HepG2 (cell line): ENCODE results near the gene ALB. TPM values are rescaled to one million over a fixed set of nuclear protein-coding genes. Genes with fewer than 3 reads are reported as not detected.

Experiments used
- HNF1B ChIP-seq: sonication (generic); formaldehyde crosslinking; IDR thresholded peaks from 2 replicates; pipeline ENCODE4 v1.5.1; 2020; ENCODE audit warnings: mild to moderate bottlenecking, moderate library complexity, missing genetic modification reagents
- JDP2 ChIP-seq: sonication (generic); formaldehyde crosslinking; IDR thresholded peaks from 2 replicates; pipeline ENCODE4 v1.8.1; 2022; ENCODE audit warnings: missing genetic modification reagents, borderline replicate concordance
- KAT8 ChIP-seq: IDR thresholded peaks from 2 replicates; pipeline ENCODE4 v1.6.1; 2016; ENCODE audit warnings: missing genetic modification reagents, missing compliant biosample characterization
- LCORL ChIP-seq, 2 experiments: fragments of 450-650 bp in 1 of 2; sonication (generic) in 1 of 2; formaldehyde crosslinking in 1 of 2; IDR thresholded peaks; 2 replicates each; pipeline versions ENCODE4 v1.5.0 to v1.6.1; 2017 to 2020; ENCODE audit warnings: antibody characterized with exemption in 1 of 2, missing genetic modification reagents in 1 of 2
- MTF2 ChIP-seq: sonication (generic); formaldehyde crosslinking; IDR thresholded peaks from 2 replicates; pipeline ENCODE4 v1.5.0; 2020; ENCODE audit warnings: missing genetic modification reagents, borderline replicate concordance
- NR2F2 ChIP-seq: IDR thresholded peaks from 2 replicates; pipeline ENCODE4 v1.6.1; 2012; ENCODE audit warnings: low read depth, inconsistent platforms, borderline replicate concordance
- NR2F6 ChIP-seq, 2 experiments: IDR thresholded peaks; 2 replicates each; pipeline ENCODE4 v1.6.1; 2016; ENCODE audit warnings: antibody characterized with exemption in 1 of 2, mild to moderate bottlenecking in 1 of 2
- TFDP1 ChIP-seq: IDR thresholded peaks from 2 replicates; pipeline ENCODE4 v1.6.1; 2016; ENCODE audit warnings: missing compliant biosample characterization, missing genetic modification reagents, borderline replicate concordance
- YEATS4 ChIP-seq: sonication (generic); formaldehyde crosslinking; IDR thresholded peaks from 2 replicates; pipeline ENCODE4 v1.4.0; 2020; ENCODE audit warnings: missing genetic modification reagents, borderline replicate concordance
- ZBTB26 ChIP-seq: IDR thresholded peaks from 2 replicates; pipeline ENCODE4 v1.6.1; 2016; ENCODE audit warnings: missing compliant biosample characterization, missing genetic modification reagents, borderline replicate concordance
- ZNF12 ChIP-seq: sonication (generic); formaldehyde crosslinking; IDR thresholded peaks from 2 replicates; pipeline ENCODE4 v1.5.0; 2020; ENCODE audit warnings: missing genetic modification reagents
- ZNF24 ChIP-seq: fragments of 450-650 bp; IDR thresholded peaks from 2 replicates; pipeline ENCODE4 v1.6.1; 2017; ENCODE audit warnings: antibody characterized with exemption, mild to moderate bottlenecking
- ZNF292 ChIP-seq: sonication (generic); formaldehyde crosslinking; IDR thresholded peaks from 2 replicates; pipeline ENCODE4 v1.8.1; 2022; ENCODE audit warnings: mild to moderate bottlenecking, low read depth, missing genetic modification reagents, borderline replicate concordance
- ZNF335 ChIP-seq: sonication (generic); formaldehyde crosslinking; IDR thresholded peaks from 2 replicates; pipeline ENCODE4 v1.4.0; 2020; ENCODE audit warnings: missing genetic modification reagents
- ZNF484 ChIP-seq: sonication (generic); formaldehyde crosslinking; IDR thresholded peaks from 2 replicates; pipeline ENCODE4 v1.5.1; 2020; ENCODE audit warnings: mild to moderate bottlenecking, low read depth, missing genetic modification reagents, borderline replicate concordance
- ZNF580 ChIP-seq: IDR thresholded peaks from 2 replicates; pipeline ENCODE4 v1.6.1; 2016; ENCODE audit warnings: low read depth, borderline replicate concordance
- ZNF605 ChIP-seq: sonication (generic); formaldehyde crosslinking; IDR thresholded peaks from 2 replicates; pipeline ENCODE4 v1.8.0; 2022; ENCODE audit warnings: mild to moderate bottlenecking, missing genetic modification reagents
- polyA plus RNA-seq, 8 experiments: library from polyadenylated mRNA; depleted of rRNA in 3 of 8; stranded (reverse) in 7 of 8; unstranded in 1 of 8; fragments of >200 nt; fragmentation: Illumina TruSeq in 4 of 8; extraction: Trizol in 4 of 8; gene quantifications; 2 replicates each; pipeline versions ENCODE4 v1.2.1 to v1.2.3, GENCODE V29; 2011 to 2016; ENCODE audit warnings: low read depth in 4 of 8, missing spikeins in 1 of 8, mixed read lengths in 1 of 8; ENCODE audit not compliant: insufficient read depth in 1 of 8
- total RNA-seq, 5 experiments: library from RNA; depleted of rRNA; stranded (reverse); fragments of >200 nt; fragmentation: Illumina TruSeq; extraction: Trizol; gene quantifications; 2 replicates each; pipeline ENCODE4 v1.2.3, GENCODE V29; 2016; ENCODE audit warnings: low read depth in 1 of 5
- TF ChIP-seq, protein P1 (sequence below): sonication (generic); formaldehyde crosslinking; IDR thresholded peaks from 2 replicates; pipeline ENCODE4 v1.5.0; 2020; ENCODE audit warnings: missing genetic modification reagents
- TF ChIP-seq, protein P2 (sequence below): sonication (generic); formaldehyde crosslinking; IDR thresholded peaks from 2 replicates; pipeline ENCODE4 v1.5.1; 2020; ENCODE audit warnings: missing genetic modification reagents, mild to moderate bottlenecking, borderline replicate concordance
- TF ChIP-seq, protein P3 (sequence below): sonication (generic); formaldehyde crosslinking; IDR thresholded peaks from 2 replicates; pipeline ENCODE4 v1.8.0; 2022; ENCODE audit warnings: mild to moderate bottlenecking, missing genetic modification reagents
- TF ChIP-seq, protein P4 (sequence below): IDR thresholded peaks from 2 replicates; pipeline ENCODE4 v1.6.1; 2016; ENCODE audit warnings: missing genetic modification reagents, missing compliant biosample characterization

Gene ALB
- total and polyA plus RNA-seq, 2 of the 13 experiments (the other 11 are each of a cell fraction or from before 2014, with no cell fraction given), result 22,259 to 22,625 TPM

GRCh38 chr4:73375328-73375741 is 28.8 kb upstream of the ALB start (continued):
- TF ChIP-seq ZBTB26 (CRISPR knock-in tag) (peak; percentile 70; the same call in 1 of the 2 replicates), KAT8 (CRISPR knock-in tag) (peak; percentile 73; the same call in 1 of the 2 replicates), ZNF484 (CRISPR knock-in tag) (no peak), HNF1B (CRISPR knock-in tag) (peak; percentile 85), ZNF12 (0 out of 2 replicates have a peak, but pooled peaks have one; percentile 30), LCORL (IDR thresholded peaks at IDR 0.05) (no peak), LCORL (CRISPR knock-in tag; IDR thresholded peaks at IDR 0.05) (peak; percentile 73), ZNF24 (no peak), NR2F6 (IDR thresholded peaks at IDR 0.05) (peak; percentile 94), NR2F6 (CRISPR knock-in tag; IDR thresholded peaks at IDR 0.05) (peak; percentile 92), ZNF335 (0 out of 2 replicates have a peak, but pooled peaks have one; percentile 33), MTF2 (CRISPR knock-in tag) (no peak), TFDP1 (CRISPR knock-in tag) (peak; percentile 61; the same call in 1 of the 2 replicates), YEATS4 (peak; percentile 31; the same call in 1 of the 2 replicates), ZNF580 (CRISPR knock-in tag) (peak; percentile 73; the same call in 1 of the 2 replicates), JDP2 (no peak), ZNF292 (CRISPR knock-in tag) (no peak), NR2F2 (peak; percentile 93), ZNF605 (CRISPR knock-in tag) (0 out of 2 replicates have a peak, but pooled peaks have one; percentile 20)
- TF ChIP-seq, protein P1, sequence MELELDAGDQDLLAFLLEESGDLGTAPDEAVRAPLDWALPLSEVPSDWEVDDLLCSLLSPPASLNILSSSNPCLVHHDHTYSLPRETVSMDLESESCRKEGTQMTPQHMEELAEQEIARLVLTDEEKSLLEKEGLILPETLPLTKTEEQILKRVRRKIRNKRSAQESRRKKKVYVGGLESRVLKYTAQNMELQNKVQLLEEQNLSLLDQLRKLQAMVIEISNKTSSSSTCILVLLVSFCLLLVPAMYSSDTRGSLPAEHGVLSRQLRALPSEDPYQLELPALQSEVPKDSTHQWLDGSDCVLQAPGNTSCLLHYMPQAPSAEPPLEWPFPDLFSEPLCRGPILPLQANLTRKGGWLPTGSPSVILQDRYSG, result no peak
- TF ChIP-seq, protein P2, sequence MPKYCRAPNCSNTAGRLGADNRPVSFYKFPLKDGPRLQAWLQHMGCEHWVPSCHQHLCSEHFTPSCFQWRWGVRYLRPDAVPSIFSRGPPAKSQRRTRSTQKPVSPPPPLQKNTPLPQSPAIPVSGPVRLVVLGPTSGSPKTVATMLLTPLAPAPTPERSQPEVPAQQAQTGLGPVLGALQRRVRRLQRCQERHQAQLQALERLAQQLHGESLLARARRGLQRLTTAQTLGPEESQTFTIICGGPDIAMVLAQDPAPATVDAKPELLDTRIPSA, result no peak
- TF ChIP-seq, protein P3, sequence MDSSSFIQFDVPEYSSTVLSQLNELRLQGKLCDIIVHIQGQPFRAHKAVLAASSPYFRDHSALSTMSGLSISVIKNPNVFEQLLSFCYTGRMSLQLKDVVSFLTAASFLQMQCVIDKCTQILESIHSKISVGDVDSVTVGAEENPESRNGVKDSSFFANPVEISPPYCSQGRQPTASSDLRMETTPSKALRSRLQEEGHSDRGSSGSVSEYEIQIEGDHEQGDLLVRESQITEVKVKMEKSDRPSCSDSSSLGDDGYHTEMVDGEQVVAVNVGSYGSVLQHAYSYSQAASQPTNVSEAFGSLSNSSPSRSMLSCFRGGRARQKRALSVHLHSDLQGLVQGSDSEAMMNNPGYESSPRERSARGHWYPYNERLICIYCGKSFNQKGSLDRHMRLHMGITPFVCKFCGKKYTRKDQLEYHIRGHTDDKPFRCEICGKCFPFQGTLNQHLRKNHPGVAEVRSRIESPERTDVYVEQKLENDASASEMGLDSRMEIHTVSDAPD, result peak; percentile 75; the same call in 1 of the 2 replicates
- TF ChIP-seq, protein P4, sequence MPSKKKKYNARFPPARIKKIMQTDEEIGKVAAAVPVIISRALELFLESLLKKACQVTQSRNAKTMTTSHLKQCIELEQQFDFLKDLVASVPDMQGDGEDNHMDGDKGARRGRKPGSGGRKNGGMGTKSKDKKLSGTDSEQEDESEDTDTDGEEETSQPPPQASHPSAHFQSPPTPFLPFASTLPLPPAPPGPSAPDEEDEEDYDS (CRISPR knock-in tag), result 0 out of 2 replicates have a peak, but pooled peaks have one; percentile 34
